WERI-Rb-1 (cell line): ENCODE results near the gene DHCR7.

Experiments used
- DNase-seq: peaks from one replicate; pipeline ENCODE4 v3.0.0-alpha.2; 2020
- H3K27ac ChIP-seq: fragments of 250-450 bp; sonication (Bioruptor Pico); 2 replicates; pipeline ENCODE4 v1.5.1; 2020; ENCODE audit warnings: mild to moderate bottlenecking, moderate library complexity
- H3K27me3 ChIP-seq: fragments of 250-450 bp; sonication (Bioruptor Pico); 2 replicates; pipeline ENCODE4 v1.5.1; 2021; ENCODE audit warnings: mild to moderate bottlenecking, low read depth, moderate library complexity; ENCODE audit not compliant: insufficient read depth, severe bottlenecking
- H3K36me3 ChIP-seq: fragments of 250-450 bp; sonication (Bioruptor Pico); 2 replicates; pipeline ENCODE4 v1.5.1; 2020; ENCODE audit warnings: mild to moderate bottlenecking, moderate library complexity
- H3K4me3 ChIP-seq: 2 replicates; pipeline ENCODE4 v1.5.1; 2011; ENCODE audit warnings: low read depth, mild to moderate bottlenecking, control low read depth, low read length
- H3K9me3 ChIP-seq: fragments of 250-450 bp; sonication (Bioruptor Pico); 2 replicates; pipeline ENCODE4 v1.5.1; 2021; ENCODE audit warnings: mild to moderate bottlenecking, moderate library complexity; ENCODE audit not compliant: severe bottlenecking
- CTCF ChIP-seq: IDR thresholded peaks from 2 replicates; pipeline ENCODE4 v1.5.1; 2011; ENCODE audit warnings: low read depth, mild to moderate bottlenecking, control low read depth, inconsistent platforms, low read length

Gene DHCR7

GRCh38 chr11:71408826-71409225 lies 39.4 kb downstream of the DHCR7 start:
- no peak for TF ChIP-seq CTCF
- H3K36me3 ChIP-seq, result no peaks in the 10 kb centered on the region
- no peaks in the 10 kb centered on the region for H3K9me3 ChIP-seq
- no peak for DNase-seq
- no peaks in the 10 kb centered on the region for H3K27me3 ChIP-seq
- no peak overlapping the region for H3K4me3 ChIP-seq
- no peak overlapping the region for H3K27ac ChIP-seq

GRCh38 chr11:71407356-71407755 lies 40.8 kb downstream of the DHCR7 start:
- no peak overlapping the region for H3K27ac ChIP-seq
- H3K9me3 ChIP-seq, result no peaks in the 10 kb centered on the region
- no peak for TF ChIP-seq CTCF
- no peak overlapping the region for H3K4me3 ChIP-seq
- no peaks in the 10 kb centered on the region for H3K36me3 ChIP-seq
- no peak for DNase-seq
- H3K27me3 ChIP-seq, result no peaks in the 10 kb centered on the region

GRCh38 chr11:71406681-71407080 lies 41.5 kb downstream of the DHCR7 start:
- no peak overlapping the region for H3K27ac ChIP-seq
- no peaks in the 10 kb centered on the region for H3K36me3 ChIP-seq
- DNase-seq, result no peak
- TF ChIP-seq CTCF, result no peak
- H3K27me3 ChIP-seq, result no peaks in the 10 kb centered on the region
- H3K4me3 ChIP-seq, result peak overlapping the region; percentile 9
- no peaks in the 10 kb centered on the region for H3K9me3 ChIP-seq

- no peaks in the 10 kb centered on the region for H3K36me3 ChIP-seq
- H3K4me3 ChIP-seq, result no peak overlapping the region
- DNase-seq, result no peak
- TF ChIP-seq CTCF, result no peak
- no peaks in the 10 kb centered on the region for H3K27me3 ChIP-seq
- H3K9me3 ChIP-seq, result no peaks in the 10 kb centered on the region
- H3K27ac ChIP-seq, result no peak overlapping the region
These were observed 44.0 kb downstream of the DHCR7 start for GRCh38 chr11:71404209-71404608.

GRCh38 chr11:71402878-71403277 lies 45.3 kb downstream of the DHCR7 start:
- Histone ChIP-seq H3K27me3 (no peaks in the 10 kb centered on the region), H3K4me3 (no peak overlapping the region), H3K27ac (no peak overlapping the region), H3K9me3 (no peaks in the 10 kb centered on the region), H3K36me3 (no peaks in the 10 kb centered on the region)
- DNase-seq, result no peak
- TF ChIP-seq CTCF, result no peak

- Histone ChIP-seq H3K27me3 (no peaks in the 10 kb centered on the region), H3K36me3 (no peaks in the 10 kb centered on the region), H3K27ac (no peak overlapping the region), H3K9me3 (no peaks in the 10 kb centered on the region), H3K4me3 (no peak overlapping the region)
- no peak for DNase-seq
- TF ChIP-seq CTCF, result no peak
These were observed 48.0 kb downstream of the DHCR7 start for GRCh38 chr11:71400216-71400615.
